RWPE2 (cell line): ENCODE data around the gene MYO18A.

Experiments used
- ATAC-seq: fragments of 200-7000 bp; cut with Tn5 transposase; 3 replicates; pipeline ENCODE4 v1.9.1; 2021; ENCODE audit warnings: low read depth
- DNase-seq: peaks from one replicate; pipeline ENCODE4 v3.0.0-alpha.2; 2020; ENCODE audit warnings: low spot score
- H3K27ac ChIP-seq: fragments of 450-650 bp; 2 replicates; pipeline ENCODE4 v1.5.1; 2017; ENCODE audit warnings: mild to moderate bottlenecking; ENCODE audit not compliant: poor library complexity, severe bottlenecking
- H3K27me3 ChIP-seq: fragments of 250-450 bp; sonication (Bioruptor Pico); 2 replicates; pipeline ENCODE4 v1.5.1; 2021; ENCODE audit warnings: mild to moderate bottlenecking, moderate library complexity; ENCODE audit not compliant: insufficient read depth, poor library complexity, severe bottlenecking
- H3K36me3 ChIP-seq: fragments of 250-450 bp; sonication (Bioruptor Pico); 2 replicates; pipeline ENCODE4 v1.5.1; 2020; ENCODE audit warnings: low read depth, mild to moderate bottlenecking, moderate library complexity
- H3K4me1 ChIP-seq: fragments of 250-450 bp; sonication (Bioruptor Pico); 2 replicates; pipeline ENCODE4 v1.5.1; 2021; ENCODE audit warnings: mild to moderate bottlenecking, moderate library complexity; ENCODE audit not compliant: insufficient read depth, poor library complexity, severe bottlenecking
- H3K4me3 ChIP-seq: fragments of 250-450 bp; sonication (Bioruptor Pico); 2 replicates; pipeline ENCODE4 v1.5.1; 2021; ENCODE audit warnings: mild to moderate bottlenecking, moderate library complexity; ENCODE audit not compliant: severe bottlenecking
- H3K9me3 ChIP-seq: fragments of 250-450 bp; sonication (Bioruptor Pico); 2 replicates; pipeline ENCODE4 v1.5.1; 2021; ENCODE audit warnings: mild to moderate bottlenecking, moderate library complexity; ENCODE audit not compliant: severe bottlenecking
- TF ChIP-seq, protein P1 (sequence below): fragments of 450-650 bp; IDR thresholded peaks from one replicate; pipeline ENCODE4 v1.5.1; 2017; ENCODE audit warnings: mild to moderate bottlenecking, moderate library complexity; ENCODE audit not compliant: poor library complexity, severe bottlenecking

The MYO18A gene

DNA sequence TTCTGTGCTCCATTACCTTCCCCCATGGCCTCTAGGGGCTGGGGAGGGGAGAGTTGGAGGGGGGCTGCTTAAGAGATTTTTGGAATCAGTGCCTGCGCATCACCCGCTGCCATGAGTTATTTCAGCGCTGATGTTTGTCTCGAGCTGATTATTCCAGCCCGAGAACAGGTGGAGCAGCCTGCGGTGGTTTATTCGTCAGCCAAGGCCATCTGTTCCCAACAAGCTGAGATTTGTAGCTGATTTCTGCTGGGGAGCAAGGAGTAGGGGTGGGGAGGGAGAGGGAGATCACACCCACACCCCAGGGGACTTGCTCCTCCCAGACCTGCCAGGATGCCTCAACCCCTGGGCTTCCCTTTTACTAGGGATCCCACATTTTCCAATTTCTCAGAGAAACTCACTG is 114.2 kb downstream of the MYO18A start:
- no peaks in the 10 kb centered on the region for H3K27me3 ChIP-seq
- H3K4me1 ChIP-seq: no peaks in the 10 kb centered on the region
- H3K27ac ChIP-seq: no peak overlapping the region
- H3K9me3 ChIP-seq: no peaks in the 10 kb centered on the region
- TF ChIP-seq, protein P1, sequence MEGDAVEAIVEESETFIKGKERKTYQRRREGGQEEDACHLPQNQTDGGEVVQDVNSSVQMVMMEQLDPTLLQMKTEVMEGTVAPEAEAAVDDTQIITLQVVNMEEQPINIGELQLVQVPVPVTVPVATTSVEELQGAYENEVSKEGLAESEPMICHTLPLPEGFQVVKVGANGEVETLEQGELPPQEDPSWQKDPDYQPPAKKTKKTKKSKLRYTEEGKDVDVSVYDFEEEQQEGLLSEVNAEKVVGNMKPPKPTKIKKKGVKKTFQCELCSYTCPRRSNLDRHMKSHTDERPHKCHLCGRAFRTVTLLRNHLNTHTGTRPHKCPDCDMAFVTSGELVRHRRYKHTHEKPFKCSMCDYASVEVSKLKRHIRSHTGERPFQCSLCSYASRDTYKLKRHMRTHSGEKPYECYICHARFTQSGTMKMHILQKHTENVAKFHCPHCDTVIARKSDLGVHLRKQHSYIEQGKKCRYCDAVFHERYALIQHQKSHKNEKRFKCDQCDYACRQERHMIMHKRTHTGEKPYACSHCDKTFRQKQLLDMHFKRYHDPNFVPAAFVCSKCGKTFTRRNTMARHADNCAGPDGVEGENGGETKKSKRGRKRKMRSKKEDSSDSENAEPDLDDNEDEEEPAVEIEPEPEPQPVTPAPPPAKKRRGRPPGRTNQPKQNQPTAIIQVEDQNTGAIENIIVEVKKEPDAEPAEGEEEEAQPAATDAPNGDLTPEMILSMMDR: no peak
- no peak overlapping the region for H3K4me3 ChIP-seq
- DNase-seq (no peak), ATAC-seq (no peak)
- no peaks in the 10 kb centered on the region for H3K36me3 ChIP-seq

DNA sequence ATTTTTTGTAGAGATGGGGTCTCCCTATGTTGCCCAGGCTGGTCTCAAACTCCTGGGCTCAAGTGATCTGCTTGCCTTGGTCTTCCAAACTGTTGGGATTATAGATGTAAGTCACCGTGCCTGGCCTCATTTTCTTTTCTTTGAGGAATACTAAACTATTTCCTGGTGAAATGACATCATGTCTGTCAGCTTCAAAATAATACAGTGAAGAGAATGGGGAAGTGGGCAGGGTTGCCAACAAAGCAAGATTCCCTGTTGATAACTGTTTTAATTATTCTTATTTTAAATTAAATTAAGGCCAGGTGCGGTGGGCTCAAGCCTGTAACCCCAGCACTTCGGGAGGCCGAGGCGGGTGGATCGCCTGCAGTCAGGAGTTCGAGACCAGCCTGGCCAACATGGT is 116.2 kb downstream of the MYO18A start:
- Histone ChIP-seq H3K4me3 (no peak overlapping the region), H3K27me3 (no peaks in the 10 kb centered on the region), H3K4me1 (no peaks in the 10 kb centered on the region), H3K36me3 (no peaks in the 10 kb centered on the region), H3K9me3 (no peaks in the 10 kb centered on the region), H3K27ac (no peak overlapping the region)
- DNase-seq (no peak), ATAC-seq (no peak)
- TF ChIP-seq, protein P1: no peak

DNA sequence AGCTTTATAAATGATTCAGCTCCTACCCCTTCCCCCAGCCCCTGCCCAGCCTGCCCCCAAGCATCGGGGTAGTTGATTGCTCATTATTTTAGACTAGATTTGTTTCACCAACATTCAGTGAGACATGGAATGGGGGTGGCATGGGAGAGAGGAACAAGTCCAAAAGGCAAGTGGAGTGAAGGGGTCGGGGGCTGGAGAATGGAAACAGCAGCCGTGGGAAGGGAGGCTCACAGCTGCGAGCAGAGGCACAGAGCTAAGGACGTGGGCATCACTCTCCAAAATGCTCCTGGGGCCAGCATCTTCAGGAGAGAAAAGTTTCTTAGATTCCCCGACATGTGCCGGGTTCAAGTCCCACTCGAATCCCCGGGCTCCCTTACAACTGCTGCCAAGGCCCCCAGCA is 118.0 kb downstream of the MYO18A start:
- Histone ChIP-seq H3K27ac (no peak overlapping the region), H3K9me3 (no peaks in the 10 kb centered on the region), H3K27me3 (no peaks in the 10 kb centered on the region), H3K4me1 (no peaks in the 10 kb centered on the region), H3K36me3 (no peaks in the 10 kb centered on the region), H3K4me3 (no peak overlapping the region)
- DNase-seq (no peak), ATAC-seq (no peak)
- TF ChIP-seq, protein P1: no peak

DNA sequence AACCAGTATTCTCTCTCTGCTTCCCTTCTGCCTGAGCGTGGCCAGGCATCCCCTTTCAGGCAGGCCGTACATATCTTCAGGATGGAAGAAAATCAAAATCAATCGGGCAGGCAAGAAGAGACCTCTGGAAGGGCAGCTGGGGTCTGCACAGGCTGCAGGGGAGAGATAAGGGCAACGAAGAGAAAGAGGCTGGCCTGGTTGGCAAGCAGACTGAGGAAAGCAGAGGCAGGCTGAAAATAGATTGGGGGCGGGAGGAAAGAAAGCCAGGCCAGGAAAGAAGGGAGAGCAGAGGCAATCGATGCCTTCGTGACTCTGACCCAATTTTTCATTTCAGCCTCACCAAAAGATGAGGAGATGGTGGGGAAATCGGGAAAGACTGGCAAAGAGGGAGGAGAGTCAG is 119.2 kb downstream of the MYO18A start:
- H3K9me3 ChIP-seq: no peaks in the 10 kb centered on the region
- no peaks in the 10 kb centered on the region for H3K27me3 ChIP-seq
- ATAC-seq (no peak), DNase-seq (no peak)
- H3K36me3 ChIP-seq: no peaks in the 10 kb centered on the region
- no peak overlapping the region for H3K27ac ChIP-seq
- H3K4me1 ChIP-seq: no peaks in the 10 kb centered on the region
- no peak overlapping the region for H3K4me3 ChIP-seq
- TF ChIP-seq, protein P1: no peak

DNA sequence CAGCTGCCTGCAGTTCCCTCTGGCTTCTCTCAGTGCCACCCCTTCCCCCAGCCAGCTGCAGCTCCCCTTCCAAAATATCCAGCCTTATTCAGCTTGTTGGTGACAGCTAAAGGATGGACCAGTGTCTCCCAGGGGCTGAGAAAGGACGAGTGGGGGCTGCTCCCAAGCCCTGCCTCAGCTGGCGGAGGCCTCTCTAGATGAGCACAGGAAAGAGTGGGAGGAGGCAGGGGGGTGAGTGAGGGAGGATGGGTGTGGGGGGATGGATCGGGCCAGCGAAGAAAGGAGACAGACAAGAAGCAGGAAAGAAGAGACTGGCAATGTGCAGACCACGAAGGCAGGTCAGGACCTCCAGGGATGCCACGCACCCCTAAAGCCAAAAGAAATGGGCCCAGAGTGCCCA is 119.7 kb downstream of the MYO18A start:
- Histone ChIP-seq H3K27me3 (no peaks in the 10 kb centered on the region), H3K4me3 (no peak overlapping the region), H3K9me3 (no peaks in the 10 kb centered on the region), H3K27ac (no peak overlapping the region), H3K4me1 (no peaks in the 10 kb centered on the region), H3K36me3 (no peaks in the 10 kb centered on the region)
- TF ChIP-seq, protein P1: no peak
- DNase-seq (no peak), ATAC-seq (no peak)
